ENCODE data around the gene DCAF8L1.

Gene DCAF8L1

GRCh38 chrX:27953171-27953570, 28.1 kb downstream of the DCAF8L1 start:
- Histone ChIP-seq H3K4me3 (ENCODE audit: low read depth, low read length) (no peak overlapping the region), H3K27me3 (no peaks in the 10 kb centered on the region), H3K36me3 (no peaks in the 10 kb centered on the region), H3K4me1 (no peaks in the 10 kb centered on the region), H3K9me3 (no peaks in the 10 kb centered on the region)
- no peak for DNase-seq
- TF ChIP-seq, protein P1, sequence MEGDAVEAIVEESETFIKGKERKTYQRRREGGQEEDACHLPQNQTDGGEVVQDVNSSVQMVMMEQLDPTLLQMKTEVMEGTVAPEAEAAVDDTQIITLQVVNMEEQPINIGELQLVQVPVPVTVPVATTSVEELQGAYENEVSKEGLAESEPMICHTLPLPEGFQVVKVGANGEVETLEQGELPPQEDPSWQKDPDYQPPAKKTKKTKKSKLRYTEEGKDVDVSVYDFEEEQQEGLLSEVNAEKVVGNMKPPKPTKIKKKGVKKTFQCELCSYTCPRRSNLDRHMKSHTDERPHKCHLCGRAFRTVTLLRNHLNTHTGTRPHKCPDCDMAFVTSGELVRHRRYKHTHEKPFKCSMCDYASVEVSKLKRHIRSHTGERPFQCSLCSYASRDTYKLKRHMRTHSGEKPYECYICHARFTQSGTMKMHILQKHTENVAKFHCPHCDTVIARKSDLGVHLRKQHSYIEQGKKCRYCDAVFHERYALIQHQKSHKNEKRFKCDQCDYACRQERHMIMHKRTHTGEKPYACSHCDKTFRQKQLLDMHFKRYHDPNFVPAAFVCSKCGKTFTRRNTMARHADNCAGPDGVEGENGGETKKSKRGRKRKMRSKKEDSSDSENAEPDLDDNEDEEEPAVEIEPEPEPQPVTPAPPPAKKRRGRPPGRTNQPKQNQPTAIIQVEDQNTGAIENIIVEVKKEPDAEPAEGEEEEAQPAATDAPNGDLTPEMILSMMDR (IDR thresholded peaks at IDR 0.05; ENCODE audit: low read depth, low read length): no peak

GRCh38 chrX:27933361-27933760, 47.9 kb downstream of the DCAF8L1 start:
- no peak for DNase-seq
- no peak overlapping the region for H3K4me3 ChIP-seq (ENCODE audit: low read depth, low read length)

More at GRCh38 chrX:27933361-27933760, 47.9 kb downstream of the DCAF8L1 start:
- no peaks in the 10 kb centered on the region for H3K9me3 ChIP-seq
- no peaks in the 10 kb centered on the region for H3K4me1 ChIP-seq
- TF ChIP-seq, protein P1 (IDR thresholded peaks at IDR 0.05; ENCODE audit: low read depth, low read length): no peak
- H3K36me3 ChIP-seq: no peaks in the 10 kb centered on the region
- no peaks in the 10 kb centered on the region for H3K27me3 ChIP-seq
